Aorta (tissue), 5 donors: ENCODE measurements around the gene HNF4A. TPM values are rescaled to one million over a fixed set of nuclear protein-coding genes. Genes with fewer than 3 reads are reported as not detected.

Source experiments
- ATAC-seq: fragments of 200-7000 bp; cut with Tn5 transposase; one replicate; pipeline ENCODE4 v1.9.1; 2022; ENCODE audit warnings: moderate library complexity; ENCODE audit not compliant: low FRiP score
- DNase-seq, 2 donors: peaks; one replicate each; pipeline ENCODE4 v3.0.0-alpha.2; 2020
- H3K27ac ChIP-seq, 2 donors: one replicate each; pipeline ENCODE4 v1.5.1; 2013; ENCODE audit warnings: low read length in 2 of 2, mild to moderate bottlenecking in 2 of 2, moderate library complexity in 2 of 2, control low read depth in 1 of 2, inconsistent platforms in 1 of 2, low read depth in 1 of 2
- H3K27me3 ChIP-seq, 2 donors: one replicate each; pipeline ENCODE4 v1.6.1; 2013; ENCODE audit warnings: control low read depth in 1 of 2, low read length in 1 of 2, mild to moderate bottlenecking in 1 of 2, moderate library complexity in 1 of 2; ENCODE audit not compliant: insufficient read depth in 2 of 2, control insufficient read depth in 1 of 2
- H3K36me3 ChIP-seq, 2 donors: one replicate each; pipeline ENCODE4 v1.6.1; 2013; ENCODE audit warnings: control low read depth in 1 of 2, low read length in 1 of 2, mild to moderate bottlenecking in 1 of 2; ENCODE audit not compliant: insufficient read depth in 2 of 2, control insufficient read depth in 1 of 2
- H3K4me1 ChIP-seq, 2 donors: one replicate each; pipeline ENCODE4 v1.6.1; 2013; ENCODE audit warnings: low read length in 2 of 2, control low read depth in 1 of 2, mild to moderate bottlenecking in 1 of 2, moderate library complexity in 1 of 2; ENCODE audit not compliant: insufficient read depth in 2 of 2, control insufficient read depth in 1 of 2
- H3K4me3 ChIP-seq, 2 donors: one replicate each; pipeline ENCODE4 v1.5.1; 2013; ENCODE audit warnings: low read length in 2 of 2, control low read depth in 1 of 2, mild to moderate bottlenecking in 1 of 2
- H3K9me3 ChIP-seq: one replicate; pipeline ENCODE4 v1.6.1; 2013; ENCODE audit warnings: mild to moderate bottlenecking, low read length; ENCODE audit not compliant: control insufficient read depth
- WGBS, 2 donors: extraction: QIAGEN DNeasy Blood & Tissue Kit; methylation state at CpG; one replicate each; pipeline ENCODE4 v1.1.7; 2013; 5-methylcytosine and 5-hydroxymethylcytosine counted together
- intact Hi-C, 2 donors: fragments of 100-400 bp; cut with DNase I; formaldehyde crosslinking; loops; one replicate each; pipeline versions ENCODE4 v1.14.2 to v1.15.0; 2022
- polyA plus RNA-seq, 2 donors: library from polyadenylated mRNA; stranded (reverse); fragments of 200-250 nt; gene quantifications; one replicate each; pipeline ENCODE4 v1.2.3, GENCODE V29; 2013
- total RNA-seq, 2 donors: library from RNA; stranded (reverse); fragmentation: NEBNext Ultra II Directional; extraction: Animal tissue kit (Norgen Biotek cat#: 25700); gene quantifications; one replicate each; pipeline ENCODE4 v1.2.1, GENCODE V29; 2021
- donor health status: healthy with polysubstance abuse.
- donor health status: Bipolar disorder and iron deficiency.
- donor health status: DM: no; HTN: no; CAD: no.
- donor health status: DM: no; HTN: no; CAD: no.
- donor health status: DM: yes; HTN: yes; CAD: no.

HNF4A gene
- total and polyA plus RNA-seq, 4 donors, result 0.05 to 11.8 TPM; not detected in 2

GRCh38 chr20:44399446-44399845 is 43.9 kb downstream of the HNF4A start:
- Histone ChIP-seq H3K4me3 (no peak overlapping the region), H3K27ac (no peak overlapping the region), H3K9me3 (no peaks in the 10 kb centered on the region), H3K4me1 (no peaks in the 10 kb centered on the region), H3K27me3 (no peaks in the 10 kb centered on the region), H3K36me3 (no peaks in the 10 kb centered on the region)
- 81 to 83% methylated on average over 3 of the region's 3 CpGs for WGBS, 2 donors
- intact Hi-C loops, result no loop called here
- no peak for ATAC-seq
- no peak for DNase-seq

GRCh38 chr20:44400671-44400969 is 45.1 kb downstream of the HNF4A start:
- H3K9me3 ChIP-seq, result no peaks in the 10 kb centered on the region
- H3K27ac ChIP-seq, result no peak overlapping the region
- ATAC-seq, result no peak
- H3K4me3 ChIP-seq, result no peak overlapping the region
- H3K4me1 ChIP-seq, result no peaks in the 10 kb centered on the region
- 81 to 83% methylated on average over 5 of the region's 5 CpGs for WGBS, 2 donors
- H3K36me3 ChIP-seq, result no peaks in the 10 kb centered on the region
- H3K27me3 ChIP-seq, result no peaks in the 10 kb centered on the region
- no peak for DNase-seq
- intact Hi-C loops, result no loop called here

GRCh38 chr20:44400970-44401769 is 45.7 kb downstream of the HNF4A start:
- intact Hi-C loops, result no loop called here
- Histone ChIP-seq H3K27me3 (no peaks in the 10 kb centered on the region), H3K4me3 (no peak overlapping the region), H3K9me3 (no peaks in the 10 kb centered on the region), H3K4me1 (no peaks in the 10 kb centered on the region), H3K27ac (no peak overlapping the region), H3K36me3 (no peaks in the 10 kb centered on the region)
- DNase-seq, result no peak
- ATAC-seq, result no peak
- WGBS, 2 donors, result 77 to 78% methylated on average over 23 of the region's 23 CpGs

GRCh38 chr20:44401770-44402390 is 46.4 kb downstream of the HNF4A start:
- Histone ChIP-seq H3K9me3 (no peaks in the 10 kb centered on the region), H3K36me3 (no peaks in the 10 kb centered on the region), H3K27ac (no peak overlapping the region), H3K27me3 (no peaks in the 10 kb centered on the region), H3K4me3 (no peak overlapping the region), H3K4me1 (no peaks in the 10 kb centered on the region)
- WGBS, 2 donors, result 90 to 94% methylated on average over 17 of the region's 17 CpGs
- ATAC-seq (no peak), DNase-seq (peak in 1 of 2 donors; percentile 3)
- intact Hi-C loops, result no loop called here

GRCh38 chr20:44402391-44403193 is 47.1 kb downstream of the HNF4A start:
- no peak overlapping the region for H3K4me3 ChIP-seq
- no peaks in the 10 kb centered on the region for H3K9me3 ChIP-seq
- H3K4me1 ChIP-seq, result no peaks in the 10 kb centered on the region
- WGBS, 2 donors, result 81 to 82% methylated on average over 18 of the region's 18 CpGs
- intact Hi-C loops, result no loop called here
- ATAC-seq, result no peak
- no peaks in the 10 kb centered on the region for H3K27me3 ChIP-seq
- H3K36me3 ChIP-seq, result no peaks in the 10 kb centered on the region
- DNase-seq, result peak in 1 of 2 donors; percentile 45
- no peak overlapping the region for H3K27ac ChIP-seq

GRCh38 chr20:44403194-44404112 is 48.0 kb downstream of the HNF4A start:
- no peaks in the 10 kb centered on the region for H3K4me1 ChIP-seq
- no peaks in the 10 kb centered on the region for H3K27me3 ChIP-seq
- no peak for ATAC-seq
- H3K36me3 ChIP-seq, result no peaks in the 10 kb centered on the region
- intact Hi-C loops, result no loop called here
- H3K4me3 ChIP-seq, result no peak overlapping the region
- WGBS, 2 donors, result 79% methylated on average over 11 of the region's 11 CpGs
- H3K9me3 ChIP-seq, result no peaks in the 10 kb centered on the region
- no peak overlapping the region for H3K27ac ChIP-seq
- DNase-seq, result peak in 1 of 2 donors; percentile 69

- H3K9me3 ChIP-seq, result no peaks in the 10 kb centered on the region
- ATAC-seq, result no peak
- no peak overlapping the region for H3K27ac ChIP-seq
- DNase-seq, result peak in 1 of 2 donors; percentile 31
- H3K27me3 ChIP-seq, result no peaks in the 10 kb centered on the region
- no peaks in the 10 kb centered on the region for H3K36me3 ChIP-seq
- WGBS, 2 donors, result 78 to 82% methylated on average over 21 of the region's 21 CpGs
- no peak overlapping the region for H3K4me3 ChIP-seq
- intact Hi-C loops, result no loop called here
- H3K4me1 ChIP-seq, result no peaks in the 10 kb centered on the region
These were observed 49.0 kb downstream of the HNF4A start for GRCh38 chr20:44404204-44405181.
